Duodenal mucosa (tissue), 2 donors: ENCODE measurements around the gene FN3K.
"Not testable (repeated sequence)": the region's sequence is repeated elsewhere in the genome, so short reads cannot be mapped to it uniquely, and the experiment has no call there.

Experiments
- H3K27ac ChIP-seq: one replicate; pipeline ENCODE4 v1.7.0; 2013; ENCODE audit warnings: low read depth, low read length
- H3K27me3 ChIP-seq, 2 donors: one replicate each; pipeline ENCODE4 v1.7.0; 2013; ENCODE audit warnings: low read length in 2 of 2, control low read depth in 1 of 2; ENCODE audit not compliant: insufficient read depth in 2 of 2, control insufficient read depth in 1 of 2
- H3K36me3 ChIP-seq, 2 donors: one replicate each; pipeline ENCODE4 v1.7.0; 2013; ENCODE audit warnings: low read length in 2 of 2, control low read depth in 1 of 2; ENCODE audit not compliant: insufficient read depth in 2 of 2, control insufficient read depth in 1 of 2
- H3K4me1 ChIP-seq, 2 donors: one replicate each; pipeline ENCODE4 v1.7.0; 2013; ENCODE audit warnings: low read length in 2 of 2, control low read depth in 1 of 2; ENCODE audit not compliant: insufficient read depth in 2 of 2, control insufficient read depth in 1 of 2
- H3K4me3 ChIP-seq, 2 donors: one replicate each; pipeline ENCODE4 v1.7.0; 2013; ENCODE audit warnings: low read length in 2 of 2, low read depth in 1 of 2
- H3K9ac ChIP-seq, 2 donors: one replicate each; pipeline ENCODE4 v1.7.0; 2013; ENCODE audit warnings: low read length in 2 of 2, low read depth in 1 of 2
- H3K9me3 ChIP-seq, 2 donors: one replicate each; pipeline ENCODE4 v1.7.0; 2013; ENCODE audit warnings: low read length in 2 of 2, control low read depth in 1 of 2; ENCODE audit not compliant: control insufficient read depth in 1 of 2

The FN3K gene

GRCh38 chr17:82737967-82738877 is 2.8 kb downstream of the FN3K start:
- Histone ChIP-seq H3K4me3 (no peak overlapping the region), H3K9ac (no peak overlapping the region), H3K9me3 (peaks cover under 1 to 11% of the 10 kb centered on the region in 2 donors), H3K4me1 (peaks cover 0 to 5% of the 10 kb centered on the region in 2 donors), H3K27me3 (no peaks in the 10 kb centered on the region), H3K36me3 (peaks cover 13 to 40% of the 10 kb centered on the region in 2 donors), H3K27ac (no peak overlapping the region)

- H3K27ac ChIP-seq, result no peak overlapping the region
- peaks cover 0 to 6% of the 10 kb centered on the region in 2 donors for H3K9me3 ChIP-seq
- peaks cover 13 to 43% of the 10 kb centered on the region in 2 donors for H3K36me3 ChIP-seq
- no peaks in the 10 kb centered on the region for H3K27me3 ChIP-seq
- no peak overlapping the region for H3K9ac ChIP-seq
- H3K4me1 ChIP-seq, result peaks cover 0 to under 1% of the 10 kb centered on the region in 2 donors
- H3K4me3 ChIP-seq, result no peak overlapping the region
Observed at GRCh38 chr17:82740906-82741759, 5.7 kb downstream of the FN3K start.

GRCh38 chr17:82743344-82744219 is 8.2 kb downstream of the FN3K start:
- Histone ChIP-seq H3K9me3 (peaks cover 0 to 6% of the 10 kb centered on the region in 2 donors), H3K36me3 (peaks cover 13 to 39% of the 10 kb centered on the region in 2 donors)

GRCh38 chr17:82744736-82745135 is 9.3 kb downstream of the FN3K start:
- not testable (repeated sequence) for H3K27ac ChIP-seq, H3K4me3 ChIP-seq, H3K27me3 ChIP-seq, H3K4me1 ChIP-seq, H3K9ac ChIP-seq, H3K9me3 ChIP-seq
- H3K36me3 ChIP-seq, result peaks cover 13 to 34% of the 10 kb centered on the region in 2 donors

More at GRCh38 chr17:82743344-82744219, 8.2 kb downstream of the FN3K start:
- Histone ChIP-seq H3K4me1 (no peaks in the 10 kb centered on the region), H3K9ac (no peak overlapping the region), H3K4me3 (no peak overlapping the region), H3K27me3 (no peaks in the 10 kb centered on the region), H3K27ac (no peak overlapping the region)

- H3K27ac ChIP-seq, result no peak overlapping the region
- H3K4me1 ChIP-seq, result no peaks in the 10 kb centered on the region
- H3K36me3 ChIP-seq, result peaks cover 13 to 26% of the 10 kb centered on the region in 2 donors
- H3K27me3 ChIP-seq, result no peaks in the 10 kb centered on the region
- H3K9me3 ChIP-seq, result peaks cover 0 to 6% of the 10 kb centered on the region in 2 donors
- no peak overlapping the region for H3K9ac ChIP-seq
- H3K4me3 ChIP-seq, result no peak overlapping the region
Observed at GRCh38 chr17:82745524-82745923, 10.1 kb downstream of the FN3K start.

- no peaks in the 10 kb centered on the region for H3K9me3 ChIP-seq
- H3K27me3 ChIP-seq, result no peaks in the 10 kb centered on the region
- H3K4me3 ChIP-seq, result no peak overlapping the region
- H3K36me3 ChIP-seq, result peaks cover 0 to 2% of the 10 kb centered on the region in 2 donors
- H3K27ac ChIP-seq, result no peak overlapping the region
- peaks cover 7 to 9% of the 10 kb centered on the region in 2 donors for H3K4me1 ChIP-seq
- no peak overlapping the region for H3K9ac ChIP-seq
Observed at GRCh38 chr17:82748756-82749155, 13.3 kb downstream of the FN3K start.

- no peak overlapping the region for H3K27ac ChIP-seq
- H3K4me3 ChIP-seq, result no peak overlapping the region
- H3K9me3 ChIP-seq, result no peaks in the 10 kb centered on the region
- H3K4me1 ChIP-seq, result peaks cover 7 to 9% of the 10 kb centered on the region in 2 donors
- no peaks in the 10 kb centered on the region for H3K27me3 ChIP-seq
- H3K9ac ChIP-seq, result no peak overlapping the region
- H3K36me3 ChIP-seq, result no peaks in the 10 kb centered on the region
Observed at GRCh38 chr17:82750241-82750908, 15.0 kb downstream of the FN3K start.

- Histone ChIP-seq H3K27ac (no peak overlapping the region), H3K27me3 (no peaks in the 10 kb centered on the region), H3K4me1 (peaks cover 7 to 9% of the 10 kb centered on the region in 2 donors), H3K36me3 (no peaks in the 10 kb centered on the region), H3K9me3 (no peaks in the 10 kb centered on the region), H3K4me3 (peak overlapping the region; percentile 35 to 68), H3K9ac (no peak overlapping the region)
Observed at GRCh38 chr17:82751171-82751570, 15.8 kb downstream of the FN3K start.
